NCI-H446 treated with DMSO at 0.1 percent for 48 hours (cell line): Measurements from ENCODE around the gene RAD51B.

Source experiments
- DNase-seq: peaks from one replicate; lab custom pipeline; 2025; lab: John Stamatoyannopoulos, UW

The RAD51B gene

DNA sequence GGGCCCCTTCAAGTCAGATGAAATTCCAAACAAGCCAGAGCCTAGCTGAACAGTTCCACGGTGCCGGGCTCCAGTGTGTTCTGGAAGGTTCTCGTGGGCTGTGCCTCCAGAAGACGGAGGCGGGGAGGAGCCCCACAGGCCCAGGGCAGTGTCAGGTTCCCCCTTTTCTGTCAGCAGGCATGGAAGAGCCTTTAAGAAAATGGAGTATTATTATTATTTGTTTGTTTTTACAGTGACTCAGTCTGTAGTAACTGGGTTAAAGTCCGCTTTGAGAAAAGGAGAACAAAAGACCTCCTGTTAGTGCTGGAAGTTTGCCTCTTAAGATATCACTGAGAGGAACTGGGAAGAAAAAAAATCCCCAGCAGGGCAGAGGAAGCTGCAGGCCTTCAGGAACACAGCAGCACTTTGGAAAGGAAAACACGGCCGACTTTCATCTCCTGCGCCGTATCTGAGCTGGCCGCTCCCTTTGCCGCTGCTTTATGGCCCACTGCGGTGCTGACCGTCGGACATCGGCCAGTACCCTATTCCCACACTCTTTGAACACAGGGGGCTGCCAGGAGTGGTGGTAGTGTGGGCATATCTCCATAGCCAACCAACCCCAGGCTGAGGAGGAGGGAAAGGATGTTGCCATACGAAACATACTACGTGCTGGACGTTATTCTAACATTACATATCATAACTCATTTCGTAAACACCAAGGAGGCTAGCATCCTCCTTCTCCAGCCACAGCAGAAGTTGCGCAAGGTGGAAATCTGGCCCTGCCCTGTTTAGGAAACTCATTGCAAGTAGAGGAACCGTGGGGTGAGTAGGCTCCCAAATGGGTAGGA, 779.3 kb downstream of the RAD51B start:
- no peak for DNase-seq

DNA sequence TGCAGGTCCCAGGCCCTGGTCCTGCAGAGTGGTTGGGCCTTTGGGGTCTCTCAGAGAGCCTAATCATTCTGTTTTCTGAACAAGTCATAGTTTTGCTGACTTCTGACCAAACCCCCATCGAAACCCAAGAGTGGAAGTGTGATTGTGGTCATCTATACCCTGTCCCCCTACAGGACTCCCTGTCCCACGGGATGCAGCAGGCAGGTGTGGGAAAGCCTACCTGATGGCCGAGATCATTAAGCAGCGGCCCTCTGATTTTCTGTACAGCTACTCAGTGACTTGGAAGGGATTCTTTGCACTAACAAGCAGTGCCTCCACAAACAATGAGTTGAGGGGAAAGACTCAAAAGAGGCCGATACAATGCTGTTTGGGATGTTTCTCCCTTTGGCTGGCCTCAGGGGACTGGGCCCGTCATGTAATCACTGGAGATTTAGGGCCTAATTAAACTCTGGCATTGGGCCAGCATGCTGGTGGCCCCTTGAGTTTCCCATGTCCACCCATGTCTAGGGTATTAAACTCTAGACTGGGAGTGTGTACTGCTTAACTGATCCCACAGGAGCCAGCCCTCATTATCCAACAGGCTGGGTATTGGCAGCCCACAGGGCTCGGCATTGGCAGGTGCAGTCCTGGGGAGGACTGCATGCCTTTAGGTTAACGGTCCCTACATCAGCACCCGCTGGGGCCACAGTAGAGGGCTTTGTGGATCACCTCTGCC, 780.5 kb downstream of the RAD51B start:
- DNase-seq: no peak

DNA sequence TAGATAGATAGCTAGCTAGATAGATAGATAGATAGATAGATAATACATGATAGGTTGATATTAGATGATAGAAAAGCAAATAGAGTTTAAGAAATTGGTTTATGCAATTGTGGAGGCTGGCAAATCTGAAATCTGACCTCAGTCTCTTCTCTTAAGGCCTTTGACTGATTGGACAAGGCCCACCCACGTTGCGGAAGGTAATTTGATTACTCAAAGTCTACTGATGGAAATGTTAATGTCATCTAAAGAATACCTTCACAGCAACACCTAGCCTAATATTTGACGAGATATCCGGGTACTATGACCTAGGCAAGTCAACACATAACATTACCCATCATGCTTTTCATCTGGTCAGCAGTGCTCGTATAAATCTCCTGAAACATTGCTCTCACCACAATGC, 782.9 kb downstream of the RAD51B start:
- DNase-seq: no peak

DNA sequence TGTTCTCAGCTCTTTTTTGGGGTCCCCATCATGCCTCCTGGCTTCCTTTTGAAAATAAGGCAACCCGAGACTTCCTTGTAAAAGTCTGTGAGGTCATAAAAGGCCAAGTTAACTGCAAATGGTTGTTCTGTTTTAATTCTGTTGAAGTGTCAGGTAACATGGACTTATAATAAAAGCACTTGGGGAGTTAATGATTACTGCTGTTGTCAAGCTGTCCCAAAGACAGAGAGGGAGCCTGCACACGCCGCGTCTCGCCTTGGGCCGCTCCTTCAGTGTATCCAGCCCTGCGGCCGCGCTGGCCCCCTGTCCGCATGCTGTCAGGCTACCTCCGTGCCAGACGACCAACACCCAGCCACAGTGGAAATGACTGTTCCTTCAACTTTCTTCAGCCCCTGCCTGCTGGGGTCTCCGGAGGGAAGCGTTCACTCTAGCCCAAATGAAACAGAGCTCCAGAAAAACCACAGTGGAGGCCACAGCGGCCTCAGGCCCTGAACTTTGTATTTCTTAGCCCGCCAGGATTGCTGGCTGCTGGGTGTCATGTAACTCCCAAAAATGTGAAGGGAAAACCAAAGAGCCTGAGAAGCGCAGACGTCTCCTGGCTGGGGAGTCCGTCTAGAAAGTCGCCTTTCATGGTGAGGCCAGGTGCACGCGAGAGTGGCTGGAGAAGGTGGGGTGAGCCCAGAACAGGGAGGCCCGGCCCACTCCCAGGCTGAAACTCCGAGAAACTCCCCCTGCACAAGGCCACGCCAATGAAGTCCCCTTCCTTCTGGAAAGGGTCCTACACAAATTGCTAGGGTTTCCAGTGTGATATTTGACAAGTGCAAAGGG, 784.2 kb downstream of the RAD51B start:
- no peak for DNase-seq

DNA sequence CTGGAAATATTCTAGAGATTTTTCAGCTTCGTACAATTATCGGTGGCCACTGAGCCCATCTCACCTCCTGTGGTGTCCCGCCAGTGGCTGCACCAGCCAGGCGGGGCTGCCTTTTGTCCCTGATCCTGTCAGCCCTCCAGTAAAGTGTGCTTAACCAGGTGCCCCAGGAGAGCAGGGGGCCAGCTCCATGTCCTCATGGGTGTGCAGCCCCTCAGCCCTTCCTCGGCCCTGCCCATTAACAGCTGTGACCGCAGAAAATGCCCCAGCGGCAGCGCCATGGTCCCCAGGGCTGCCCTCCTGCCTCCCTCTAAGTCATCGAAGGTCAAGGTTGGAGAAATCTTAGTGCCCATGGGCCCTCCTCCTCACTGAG, 784.8 kb downstream of the RAD51B start:
- no peak for DNase-seq

DNA sequence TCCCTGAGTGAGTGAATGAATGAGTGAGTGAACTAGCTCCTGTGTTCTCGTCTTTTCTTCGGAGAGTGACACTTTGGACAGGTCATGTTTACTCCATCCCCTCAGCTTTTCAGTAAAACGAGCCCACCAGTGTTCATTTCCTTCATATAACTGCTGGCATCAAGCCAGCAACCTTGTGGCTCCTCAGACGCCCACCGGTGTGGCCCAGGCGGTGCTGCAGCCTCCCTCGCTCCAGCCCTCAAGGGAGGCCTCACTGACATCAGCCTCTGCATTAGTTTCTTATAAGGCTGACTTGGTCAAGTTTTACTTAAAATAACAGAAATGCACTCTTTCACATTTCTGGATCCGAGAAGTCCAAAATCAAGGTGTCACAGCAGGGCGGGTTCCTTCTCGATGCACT, 785.2 kb downstream of the RAD51B start:
- DNase-seq: no peak

DNA sequence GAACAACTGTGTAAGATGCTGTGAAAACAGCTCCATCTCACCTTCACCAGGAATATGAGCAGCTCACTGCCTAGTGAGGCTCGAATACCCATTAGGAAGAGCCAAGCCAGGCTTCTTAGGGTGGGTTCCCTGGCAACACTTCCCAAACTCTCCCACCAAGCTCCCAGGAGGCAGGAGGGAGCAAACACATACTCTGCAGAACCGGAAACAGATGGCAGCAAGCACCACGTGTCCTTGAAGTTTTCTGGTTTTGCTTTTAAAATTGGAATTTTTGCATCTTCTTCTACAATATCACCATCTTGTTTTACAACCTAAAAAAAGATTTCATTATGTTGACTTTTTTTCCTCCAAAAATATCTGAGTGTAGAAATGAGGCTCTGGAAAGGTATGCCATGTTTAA, 786.6 kb downstream of the RAD51B start:
- no peak for DNase-seq

DNA sequence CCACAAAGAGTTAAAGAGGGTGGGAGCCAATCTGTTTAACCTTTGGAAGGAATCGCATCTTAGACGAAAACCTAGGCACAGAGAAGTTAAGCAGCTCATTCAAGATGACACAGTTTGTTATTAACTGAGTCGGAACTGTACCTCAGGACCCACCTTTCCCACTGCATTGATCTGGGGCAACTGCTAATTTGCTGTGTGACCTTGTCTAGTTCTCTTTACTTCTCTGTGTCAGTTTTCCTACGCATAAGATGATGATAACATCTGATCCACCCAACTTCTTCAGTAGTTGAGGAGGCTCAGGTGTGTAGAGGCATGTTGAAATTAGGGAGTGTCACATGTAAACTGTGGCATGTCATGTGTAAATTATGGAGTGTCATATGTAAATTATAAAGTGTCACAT, 787.1 kb downstream of the RAD51B start:
- no peak for DNase-seq

DNA sequence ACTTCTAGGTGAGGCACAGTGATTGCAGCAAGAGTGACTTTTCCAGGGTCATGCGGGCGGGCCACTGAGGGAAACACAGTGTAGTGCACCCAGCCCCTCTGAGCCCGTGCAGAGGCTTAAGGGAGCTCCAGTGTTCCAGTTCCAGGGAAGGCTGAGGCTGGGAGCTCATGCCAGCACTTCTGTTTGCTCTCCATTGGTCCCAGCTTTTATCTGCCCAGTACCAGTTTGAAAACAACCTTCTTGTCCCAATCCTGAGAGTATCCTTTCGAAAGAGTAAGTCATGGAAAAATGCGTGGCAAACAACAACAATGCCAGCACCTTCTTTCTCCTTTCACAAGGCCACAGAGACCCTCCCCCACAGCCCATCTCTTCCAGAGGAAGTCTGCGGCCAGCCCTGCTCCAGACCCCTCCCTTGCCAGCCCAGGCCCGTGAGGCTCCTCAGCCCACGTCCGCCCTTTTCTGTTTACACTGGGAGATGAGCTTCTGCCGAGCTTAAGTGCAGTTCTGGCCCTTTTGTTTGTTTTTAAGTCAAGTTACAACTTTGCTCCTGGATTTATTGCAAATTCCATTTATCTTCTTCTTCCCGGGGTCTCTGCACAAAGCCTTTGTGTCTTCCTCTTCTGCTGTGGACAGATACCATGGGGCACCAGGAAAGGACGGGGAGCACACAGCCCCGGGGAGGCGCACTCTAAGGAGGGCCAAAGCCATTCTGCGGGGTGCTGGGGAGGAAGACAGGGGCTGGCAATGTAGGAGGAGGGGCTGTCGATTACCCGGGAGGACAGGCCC, 787.7 kb downstream of the RAD51B start:
- no peak for DNase-seq

DNA sequence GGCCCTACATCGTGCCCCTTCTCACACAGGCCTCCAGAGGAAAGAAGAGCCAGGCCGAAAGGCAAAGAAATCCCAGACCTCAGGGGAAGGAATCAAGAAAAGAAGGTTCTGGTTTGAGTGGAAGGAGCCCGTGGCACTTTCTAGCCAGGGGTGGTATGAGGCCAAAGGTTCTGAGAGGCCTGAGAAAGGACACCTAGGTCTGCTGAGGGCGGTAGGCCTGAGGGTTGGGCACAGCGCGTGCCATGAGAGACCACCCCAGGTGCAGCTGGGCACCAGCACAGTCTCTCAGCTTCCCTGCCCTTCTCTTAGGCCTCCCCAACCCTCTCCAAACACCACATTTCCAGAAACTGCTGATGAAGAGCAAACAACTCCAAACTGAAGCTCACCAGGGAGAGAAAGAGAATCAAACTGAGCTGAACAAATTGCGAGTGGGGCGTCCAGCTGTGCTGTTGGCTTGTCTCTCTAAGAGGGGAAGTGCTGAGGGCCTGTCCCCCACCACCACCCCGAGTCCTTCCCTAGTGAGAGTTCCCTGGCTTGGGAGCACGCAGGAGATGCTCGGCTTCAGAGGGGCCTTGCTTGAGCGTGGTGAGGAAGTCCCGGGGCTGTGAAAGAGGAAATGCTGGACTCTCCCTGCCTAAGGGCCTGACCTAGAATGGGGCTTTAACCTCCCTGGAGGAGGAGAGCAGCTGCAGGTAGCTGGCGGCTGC, 788.4 kb downstream of the RAD51B start:
- no peak for DNase-seq

DNA sequence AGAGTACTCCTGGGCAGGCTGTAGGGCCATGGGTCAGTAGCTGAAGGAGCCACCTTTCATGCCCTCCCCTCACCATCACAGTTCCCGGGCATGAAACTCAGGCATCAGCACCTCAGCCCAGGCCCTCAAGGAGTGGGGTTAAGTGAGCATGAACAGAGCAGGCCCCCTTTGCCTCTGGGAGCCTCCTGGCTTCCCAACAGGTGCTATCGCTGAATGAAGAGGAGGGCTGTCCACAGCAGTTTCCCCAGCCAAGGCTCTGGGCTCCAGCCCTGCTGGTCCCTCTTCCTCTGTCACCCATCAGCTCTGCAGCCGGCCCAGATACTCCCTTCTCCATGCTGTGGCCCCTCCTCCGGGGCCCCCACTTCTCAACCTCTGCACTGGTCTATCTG, 789.0 kb downstream of the RAD51B start:
- no peak for DNase-seq

DNA sequence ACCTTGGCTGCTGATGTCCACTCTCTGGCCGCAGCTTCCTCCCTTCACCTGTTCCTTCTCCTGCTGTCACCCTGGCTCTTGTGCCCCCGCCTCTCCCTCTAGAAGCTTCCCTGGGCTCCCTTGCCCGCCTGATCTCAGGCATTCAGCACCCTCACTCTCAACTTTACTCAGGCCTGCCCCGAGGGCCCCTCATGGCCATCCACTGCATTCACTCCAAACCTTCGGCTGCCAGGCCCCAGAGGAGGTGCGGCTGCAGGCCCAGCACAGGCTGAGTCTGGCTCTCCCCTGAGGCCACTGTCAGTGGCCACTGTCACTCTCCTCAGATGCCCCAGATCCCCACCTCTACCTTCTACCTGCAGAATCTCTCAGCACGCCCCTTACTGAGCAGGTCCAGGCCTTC, 789.4 kb downstream of the RAD51B start:
- no peak for DNase-seq

DNA sequence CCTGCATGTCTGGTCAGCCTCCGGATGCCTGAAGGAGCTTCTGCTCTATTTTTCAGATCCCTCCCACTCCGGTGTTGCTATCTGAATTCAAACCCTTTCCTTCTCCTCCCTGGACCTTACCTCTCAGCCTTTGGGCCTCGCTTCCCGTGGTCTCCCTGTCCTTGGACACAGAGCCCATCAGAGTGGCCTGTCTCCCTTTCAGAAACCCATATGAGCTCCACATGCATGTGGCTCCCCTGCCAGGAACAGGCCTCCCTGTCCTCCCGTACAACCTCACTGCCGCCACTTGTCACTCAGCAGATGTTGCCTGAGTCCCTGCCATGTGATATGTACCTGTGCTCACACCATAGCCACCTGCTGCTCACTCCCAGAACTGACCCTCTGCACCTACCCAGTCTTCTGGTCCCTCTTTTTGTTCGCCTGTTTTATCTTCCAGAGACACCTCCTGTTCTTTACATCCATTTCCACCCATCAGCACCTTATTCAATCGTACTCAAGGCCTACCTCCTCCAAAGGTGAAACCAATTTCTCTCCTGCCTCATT, 790.7 kb downstream of the RAD51B start:
- no peak for DNase-seq

DNA sequence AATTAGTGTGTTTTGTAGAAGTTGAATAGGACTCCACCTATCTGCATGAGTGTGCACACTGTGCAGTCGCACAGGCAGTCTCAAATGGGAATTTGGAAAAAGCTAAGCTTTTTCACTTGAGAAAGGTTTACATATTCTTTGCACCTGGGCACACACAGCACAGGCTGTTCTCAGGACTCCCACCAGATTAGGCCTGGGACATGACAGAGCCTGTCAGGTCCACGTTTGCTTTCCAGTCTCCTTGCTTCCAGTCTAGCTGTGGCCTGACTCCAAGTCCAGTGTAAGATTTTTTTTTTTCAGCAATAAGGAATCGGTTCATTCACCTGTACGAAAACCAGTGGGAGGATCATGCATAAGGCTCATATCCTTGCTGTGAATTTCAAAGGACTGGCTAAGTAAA, 792.0 kb downstream of the RAD51B start:
- no peak for DNase-seq

DNA sequence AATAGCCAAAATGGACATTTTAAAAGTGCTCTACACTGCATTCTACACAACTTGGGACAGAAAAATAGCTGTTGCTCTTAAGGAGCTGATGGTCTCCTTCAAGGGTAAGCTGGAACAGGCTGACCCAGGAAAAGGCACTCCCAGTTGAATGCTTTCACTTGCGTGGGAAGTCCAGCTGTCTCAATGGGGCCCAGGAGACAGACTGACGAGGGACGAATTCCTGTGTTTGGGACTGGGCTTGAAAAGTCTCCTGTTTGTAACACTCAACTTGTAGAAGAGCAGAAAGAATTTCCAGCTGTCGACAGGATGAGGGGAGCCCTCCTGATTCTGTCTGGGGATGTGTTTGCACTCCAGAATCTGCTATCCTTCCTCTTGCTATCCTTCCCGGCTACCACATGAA, 792.5 kb downstream of the RAD51B start:
- DNase-seq: no peak

DNA sequence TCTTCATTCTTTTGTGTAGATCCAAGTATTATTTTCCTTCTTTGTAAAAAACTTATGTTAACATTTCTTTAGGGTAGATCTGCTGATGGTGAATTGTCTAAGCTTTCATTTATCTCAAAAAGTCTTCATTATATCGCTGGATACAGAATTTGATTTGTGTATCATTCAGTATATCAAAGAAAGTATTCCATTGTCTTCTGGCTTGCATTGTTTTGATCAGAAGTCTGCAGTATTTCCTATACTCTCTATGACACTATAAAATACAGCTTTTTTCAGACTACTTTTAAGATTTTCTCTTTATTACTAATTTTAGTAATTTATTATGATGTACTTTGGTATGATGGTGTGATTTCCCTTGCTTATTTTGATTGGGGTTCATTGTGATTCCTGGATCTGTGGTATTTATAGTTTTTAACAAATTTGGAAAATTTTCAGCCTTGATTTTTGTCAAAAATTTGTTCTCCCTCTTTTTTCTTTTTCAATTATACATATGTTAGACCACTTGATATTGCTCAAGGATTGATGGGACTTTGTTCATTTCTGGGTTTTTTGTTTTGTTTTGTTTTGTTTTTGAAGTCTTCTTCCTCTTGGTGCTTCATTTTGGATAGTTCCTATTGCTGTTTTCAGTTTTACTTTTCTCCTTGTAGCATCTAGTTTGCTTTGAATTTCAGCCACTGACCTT, 796.8 kb downstream of the RAD51B start:
- no peak for DNase-seq

DNA sequence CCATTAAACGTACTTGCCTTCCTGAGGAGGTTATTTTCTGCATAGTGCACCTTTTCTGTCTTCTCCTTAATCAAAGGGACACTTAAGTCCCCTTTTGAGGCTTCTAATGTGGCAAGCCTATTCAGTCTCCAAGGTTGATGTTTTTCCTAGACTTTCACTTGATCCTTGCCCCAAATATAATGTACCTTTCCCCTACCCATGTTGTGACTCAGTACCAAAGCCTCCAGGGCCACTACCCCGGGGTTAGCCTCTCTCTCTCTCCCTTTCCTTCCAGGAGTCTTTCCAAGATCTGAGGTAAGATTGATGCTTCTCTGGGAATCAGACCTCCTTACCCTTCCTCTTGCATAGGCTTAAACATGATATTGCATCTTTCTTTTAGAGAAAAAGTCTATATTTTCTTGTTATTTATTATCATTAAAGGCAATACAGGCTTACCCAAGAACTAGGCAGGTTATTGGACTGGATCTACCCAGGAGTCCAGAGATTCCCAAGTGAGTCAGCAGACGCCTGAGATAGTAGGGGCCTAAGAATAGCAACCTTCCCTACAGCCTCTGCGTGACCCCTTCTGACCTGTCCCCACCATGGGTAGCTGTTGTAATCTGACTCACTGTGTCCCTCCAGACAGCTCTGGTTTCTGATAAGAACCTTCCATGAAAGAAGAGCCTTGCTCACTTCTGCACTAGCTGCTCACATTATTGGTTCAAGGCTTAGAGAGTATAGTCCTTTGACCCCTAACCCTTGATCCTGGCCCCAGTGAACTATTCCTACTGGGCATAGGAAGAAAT, 800.4 kb downstream of the RAD51B start:
- no peak for DNase-seq

DNA sequence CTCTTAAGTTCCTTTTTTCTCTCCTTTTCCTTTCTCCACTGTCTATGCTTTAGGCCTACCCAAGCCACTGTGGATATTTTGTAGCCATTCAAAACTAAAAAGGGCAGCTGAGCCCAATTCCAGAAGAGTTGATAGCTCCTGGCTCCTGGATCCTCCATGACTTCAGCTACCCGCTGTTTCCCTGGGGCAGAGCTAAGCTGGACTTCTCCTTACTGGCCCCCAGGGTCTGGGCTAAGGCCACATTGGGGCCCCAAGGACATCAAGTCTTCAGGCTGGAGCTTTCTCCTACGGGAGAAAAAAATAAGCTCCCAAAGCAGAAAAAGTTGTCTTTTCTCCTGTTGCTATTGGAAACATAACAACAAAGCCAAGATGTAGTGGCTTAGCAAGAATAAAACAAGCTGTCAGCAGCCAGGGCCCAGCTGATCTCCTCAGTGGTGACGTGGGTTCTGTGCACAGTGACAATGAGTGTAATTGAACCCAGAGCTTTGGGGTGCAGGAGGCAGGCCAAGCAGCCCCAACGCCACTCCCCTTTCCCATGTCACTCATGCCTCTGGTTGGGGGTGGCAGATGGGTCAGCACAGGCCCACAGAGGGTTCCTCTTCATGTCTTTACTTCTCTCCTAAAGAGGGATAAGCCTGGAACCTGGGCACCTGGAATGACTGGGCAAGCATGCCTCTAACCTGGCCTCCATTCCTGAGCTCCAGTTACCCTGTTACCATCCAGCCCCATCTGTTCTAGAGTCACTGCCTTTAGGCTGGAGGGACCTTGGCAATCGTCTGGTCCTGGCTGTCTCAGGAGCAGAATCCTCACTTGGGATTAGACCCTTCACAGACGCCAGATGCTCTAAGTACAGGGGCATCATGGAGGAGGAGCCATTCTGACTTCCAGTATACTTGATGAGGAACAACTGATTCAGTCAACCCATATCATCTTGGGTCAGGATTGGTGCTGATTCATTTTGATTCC, 802.1 kb downstream of the RAD51B start:
- no peak for DNase-seq

DNA sequence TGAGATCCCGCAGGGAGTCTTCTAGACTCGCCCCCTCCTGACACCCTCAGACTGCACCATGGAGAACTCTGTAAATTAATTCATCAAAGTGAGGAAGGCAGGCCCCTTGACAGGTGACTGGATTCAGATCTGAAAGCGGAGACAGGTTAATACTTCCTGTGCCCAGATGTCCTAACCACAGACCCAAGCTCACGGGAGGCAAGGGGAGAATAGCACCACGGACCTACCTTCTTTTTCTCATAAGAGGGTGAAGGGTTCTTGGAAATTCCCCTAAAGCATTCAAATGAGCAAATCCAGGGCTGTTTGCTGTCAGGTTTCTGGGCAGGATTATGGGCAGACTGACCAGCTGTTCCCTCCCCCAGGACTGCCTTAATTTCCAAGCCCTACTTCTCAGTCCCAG, 803.3 kb downstream of the RAD51B start:
- no peak for DNase-seq
